ENCODE data around the gene GBF1. TPM values are rescaled to one million over a fixed set of nuclear protein-coding genes. Genes with fewer than 3 reads are reported as not detected.

Gene GBF1
- total and polyA plus RNA-seq, 10 donors, result 5.8 to 42.1 (median 38.6) TPM

DNA sequence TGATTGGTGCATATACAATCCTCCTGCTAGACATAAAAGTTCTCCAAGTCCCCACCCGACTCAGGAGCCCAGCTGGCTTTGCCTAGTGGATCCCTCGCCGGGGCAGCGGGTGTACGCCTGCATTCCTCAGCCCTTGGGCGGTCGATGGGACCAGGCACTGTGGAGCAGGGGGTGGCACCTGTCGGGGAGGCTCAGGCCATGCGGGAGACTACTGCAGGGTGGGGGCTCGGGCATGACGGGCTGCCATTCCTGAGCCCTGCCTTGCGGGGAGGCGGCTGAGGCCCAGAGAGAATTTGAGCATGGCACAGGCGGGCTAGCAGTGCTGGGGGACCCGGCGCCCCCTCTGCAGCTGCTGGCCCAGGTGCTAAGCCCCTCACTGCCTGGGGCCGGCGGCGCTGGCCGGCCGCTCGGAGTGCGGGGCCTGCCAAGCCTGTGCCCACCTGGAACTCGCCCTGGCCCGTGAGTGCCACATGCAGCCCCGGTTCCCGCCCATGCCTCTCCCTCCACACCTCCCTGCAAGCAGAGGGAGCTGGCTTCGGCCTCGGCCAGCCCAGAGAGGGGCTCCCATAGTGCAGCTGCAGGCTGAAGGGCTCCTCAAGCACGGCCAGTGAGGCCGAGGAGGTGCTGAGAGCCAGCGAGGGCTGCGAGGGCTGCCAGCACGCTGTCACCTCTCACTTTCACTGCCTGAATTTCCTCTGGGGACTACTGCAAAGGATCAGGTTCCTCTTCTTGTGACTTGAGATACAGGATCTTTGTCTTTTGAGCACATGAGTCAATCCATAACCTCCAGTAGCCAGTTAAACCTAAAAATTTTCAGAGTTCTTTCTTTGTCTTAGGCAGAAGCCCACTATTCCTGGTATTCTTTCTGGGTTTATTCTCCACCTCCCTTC lies 44.3 kb upstream of the GBF1 start:
- Histone ChIP-seq H3K4me1 (peaks cover 0 to 18% (median 3%) of the 10 kb centered on the region in 6 donors), H3K27me3 (replicated peaks in 1 of 7) (no peaks in the 10 kb centered on the region), H3K9me3 (peaks cover 0 to 18% (median 14%) of the 10 kb centered on the region in 8 donors), H3K36me3 (no peaks in the 10 kb centered on the region), H3K27ac (no peak overlapping the region), H3K4me3 (no peak overlapping the region)
- peak; percentile 74 for DNase-seq
- intact Hi-C loops (cut with DNase I; ENCODE audit: low total_unique reads), result no loop called here
- no peak for TF ChIP-seq POLR2A (IDR thresholded peaks at IDR 0.05)
- TF ChIP-seq, protein P1, sequence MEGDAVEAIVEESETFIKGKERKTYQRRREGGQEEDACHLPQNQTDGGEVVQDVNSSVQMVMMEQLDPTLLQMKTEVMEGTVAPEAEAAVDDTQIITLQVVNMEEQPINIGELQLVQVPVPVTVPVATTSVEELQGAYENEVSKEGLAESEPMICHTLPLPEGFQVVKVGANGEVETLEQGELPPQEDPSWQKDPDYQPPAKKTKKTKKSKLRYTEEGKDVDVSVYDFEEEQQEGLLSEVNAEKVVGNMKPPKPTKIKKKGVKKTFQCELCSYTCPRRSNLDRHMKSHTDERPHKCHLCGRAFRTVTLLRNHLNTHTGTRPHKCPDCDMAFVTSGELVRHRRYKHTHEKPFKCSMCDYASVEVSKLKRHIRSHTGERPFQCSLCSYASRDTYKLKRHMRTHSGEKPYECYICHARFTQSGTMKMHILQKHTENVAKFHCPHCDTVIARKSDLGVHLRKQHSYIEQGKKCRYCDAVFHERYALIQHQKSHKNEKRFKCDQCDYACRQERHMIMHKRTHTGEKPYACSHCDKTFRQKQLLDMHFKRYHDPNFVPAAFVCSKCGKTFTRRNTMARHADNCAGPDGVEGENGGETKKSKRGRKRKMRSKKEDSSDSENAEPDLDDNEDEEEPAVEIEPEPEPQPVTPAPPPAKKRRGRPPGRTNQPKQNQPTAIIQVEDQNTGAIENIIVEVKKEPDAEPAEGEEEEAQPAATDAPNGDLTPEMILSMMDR (IDR thresholded peaks at IDR 0.05 in 8 of 11, conservative IDR thresholded peaks at IDR 0.05 in 3 of 11), result no peak
- no peak for TF ChIP-seq POLR2AphosphoS5 (IDR thresholded peaks at IDR 0.05)
- WGBS, 5 donors, result 87 to 92% (median 88%) methylated on average over 19 to 34 of the region's 34 CpGs

GRCh38 chr10:102202386-102202785 lies 42.9 kb upstream of the GBF1 start:
- Histone ChIP-seq H3K27me3 (replicated peaks in 1 of 7) (no peaks in the 10 kb centered on the region), H3K9me3 (peaks cover 0 to 18% (median 14%) of the 10 kb centered on the region in 8 donors), H3K4me1 (peaks cover 0 to 18% (median 3%) of the 10 kb centered on the region in 6 donors), H3K36me3 (no peaks in the 10 kb centered on the region), H3K27ac (peak overlapping the region in 5 of 8 donors; percentile 3 to 34 (median 16)), H3K4me3 (no peak overlapping the region)
- no peak for DNase-seq
- intact Hi-C loops (cut with DNase I; ENCODE audit: low total_unique reads), result no loop called here
- TF ChIP-seq POLR2A (IDR thresholded peaks at IDR 0.05) (no peak), POLR2AphosphoS5 (IDR thresholded peaks at IDR 0.05) (no peak)
- TF ChIP-seq, protein P1 (IDR thresholded peaks at IDR 0.05 in 8 of 11, conservative IDR thresholded peaks at IDR 0.05 in 3 of 11), result no peak
- WGBS, 5 donors, result 63 to 75% (median 70%) methylated on average over 1 of the region's 1 CpG

DNA sequence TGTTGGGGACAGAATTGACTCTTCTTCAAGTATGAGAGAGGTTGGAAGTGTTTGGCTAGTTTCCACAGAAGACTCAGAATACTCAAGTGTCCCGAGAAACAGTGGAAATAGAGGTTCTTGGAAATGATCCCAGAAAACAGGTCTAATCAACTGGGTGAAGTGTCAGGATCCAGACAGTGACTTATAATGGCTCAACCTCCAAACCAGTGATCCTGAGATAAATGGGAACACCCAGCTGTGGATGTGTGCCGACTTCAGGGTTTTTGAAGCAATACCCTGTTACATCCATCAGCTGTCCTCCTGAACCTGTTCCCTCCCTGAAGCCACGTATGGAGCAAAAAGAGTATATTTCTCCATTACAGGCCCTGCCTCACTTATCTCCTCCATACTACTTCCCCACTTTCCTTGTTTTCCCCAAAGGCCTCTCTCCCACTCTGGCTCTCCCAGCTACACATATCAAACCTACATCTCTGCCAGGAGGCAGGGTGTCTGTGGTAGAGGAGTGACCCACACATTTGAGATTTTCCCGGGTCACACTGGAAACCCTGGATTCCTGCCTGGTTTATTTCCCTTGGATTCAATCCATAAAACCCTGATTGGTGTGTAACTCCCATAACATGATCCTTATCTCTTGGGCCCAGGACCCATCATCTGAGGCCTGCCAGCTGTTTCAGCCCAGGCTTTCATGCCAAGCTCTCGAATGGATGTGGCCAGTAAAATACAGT lies 36.9 kb upstream of the GBF1 start:
- Histone ChIP-seq H3K4me1 (peaks cover 0 to 4% (median 3%) of the 10 kb centered on the region in 6 donors), H3K27ac (peak overlapping the region in 1 of 8 donors; percentile 22), H3K27me3 (replicated peaks in 1 of 7) (no peaks in the 10 kb centered on the region), H3K4me3 (no peak overlapping the region), H3K9me3 (peaks cover 0 to 15% (median 13%) of the 10 kb centered on the region in 8 donors), H3K36me3 (no peaks in the 10 kb centered on the region)
- 55 to 71% (median 67%) methylated on average over 5 of the region's 5 CpGs for WGBS, 5 donors
- intact Hi-C loops (cut with DNase I; ENCODE audit: low total_unique reads), result no loop called here
- DNase-seq, result no peak
- TF ChIP-seq, protein P1 (IDR thresholded peaks at IDR 0.05 in 8 of 11, conservative IDR thresholded peaks at IDR 0.05 in 3 of 11), result no peak
- TF ChIP-seq POLR2AphosphoS5 (IDR thresholded peaks at IDR 0.05), result no peak

All from spleen (tissue), 11 donors.